Measurements from ENCODE around the gene CDC25A.

DNA sequence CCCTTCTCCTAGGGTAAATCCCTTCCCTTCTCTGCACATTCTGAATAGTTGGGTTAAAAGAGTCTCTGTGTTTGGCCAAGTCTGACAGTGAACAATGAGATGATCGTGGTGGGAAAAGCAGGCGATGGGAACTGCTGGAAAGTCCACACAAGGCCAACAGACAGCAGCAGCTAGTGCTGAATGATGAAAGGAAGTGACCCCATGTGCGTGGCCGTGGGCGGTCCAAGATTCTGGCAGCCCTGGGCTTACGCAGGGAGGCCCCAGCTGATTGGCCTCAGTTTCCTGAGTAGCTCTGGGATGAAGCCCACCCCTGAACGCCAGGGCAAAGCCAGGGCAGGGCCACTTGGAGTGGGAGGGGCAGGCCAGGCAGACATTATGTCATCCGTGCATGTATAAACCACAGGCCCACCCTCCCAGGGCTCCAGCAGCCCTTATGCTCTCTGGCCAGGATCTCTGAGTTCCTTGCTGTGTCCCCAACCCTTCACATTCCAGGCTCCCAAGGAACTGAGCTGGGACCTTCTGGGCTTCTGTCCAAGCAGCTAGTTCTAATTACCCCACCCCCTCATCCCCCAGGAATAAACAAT is 57.8 kb downstream of the CDC25A start:
- TF ChIP-seq CTCF (IDR thresholded peaks at IDR 0.05): no peak
- TF ChIP-seq POLR2A (IDR thresholded peaks at IDR 0.05): no peak

Data from body of pancreas (tissue), 4 donors.